GM18505 (cell line): Measurements from ENCODE around the gene RNF17.

Experiments used
- ATAC-seq: cut with Tn5 transposase; IDR thresholded peaks from one replicate; pipeline ENCODE4 v1.9.1; 2021; ENCODE audit not compliant: unreplicated experiment
- POLR2A ChIP-seq: IDR thresholded peaks from 4 replicates; pipeline ENCODE4 v1.6.1; 2011; ENCODE audit warnings: borderline replicate concordance; ENCODE audit not compliant: insufficient read depth, insufficient read length; ENCODE audit errors: extremely low read depth

RNF17 gene

GRCh38 chr13:24910502-24911132 lies 146.6 kb downstream of the RNF17 start:
- no peak for ATAC-seq
- TF ChIP-seq POLR2A = no peak

GRCh38 chr13:24911133-24911908 lies 147.4 kb downstream of the RNF17 start:
- no peak for TF ChIP-seq POLR2A
- ATAC-seq = no peak

GRCh38 chr13:24916464-24916863 lies 152.5 kb downstream of the RNF17 start:
- no peak for TF ChIP-seq POLR2A

GRCh38 chr13:24921003-24921402 lies 157.0 kb downstream of the RNF17 start:
- no peak for TF ChIP-seq POLR2A
- ATAC-seq = no peak

More at GRCh38 chr13:24916464-24916863, 152.5 kb downstream of the RNF17 start:
- no peak for ATAC-seq

GRCh38 chr13:24921881-24922280 lies 157.9 kb downstream of the RNF17 start:
- no peak for ATAC-seq
- TF ChIP-seq POLR2A = no peak

GRCh38 chr13:24922387-24922744 lies 158.4 kb downstream of the RNF17 start:
- peak; percentile 33 for ATAC-seq
- no peak for TF ChIP-seq POLR2A

GRCh38 chr13:24922745-24923591 lies 159.0 kb downstream of the RNF17 start:
- peak; percentile 90 for ATAC-seq
- TF ChIP-seq POLR2A = peak; percentile 86

DNA sequence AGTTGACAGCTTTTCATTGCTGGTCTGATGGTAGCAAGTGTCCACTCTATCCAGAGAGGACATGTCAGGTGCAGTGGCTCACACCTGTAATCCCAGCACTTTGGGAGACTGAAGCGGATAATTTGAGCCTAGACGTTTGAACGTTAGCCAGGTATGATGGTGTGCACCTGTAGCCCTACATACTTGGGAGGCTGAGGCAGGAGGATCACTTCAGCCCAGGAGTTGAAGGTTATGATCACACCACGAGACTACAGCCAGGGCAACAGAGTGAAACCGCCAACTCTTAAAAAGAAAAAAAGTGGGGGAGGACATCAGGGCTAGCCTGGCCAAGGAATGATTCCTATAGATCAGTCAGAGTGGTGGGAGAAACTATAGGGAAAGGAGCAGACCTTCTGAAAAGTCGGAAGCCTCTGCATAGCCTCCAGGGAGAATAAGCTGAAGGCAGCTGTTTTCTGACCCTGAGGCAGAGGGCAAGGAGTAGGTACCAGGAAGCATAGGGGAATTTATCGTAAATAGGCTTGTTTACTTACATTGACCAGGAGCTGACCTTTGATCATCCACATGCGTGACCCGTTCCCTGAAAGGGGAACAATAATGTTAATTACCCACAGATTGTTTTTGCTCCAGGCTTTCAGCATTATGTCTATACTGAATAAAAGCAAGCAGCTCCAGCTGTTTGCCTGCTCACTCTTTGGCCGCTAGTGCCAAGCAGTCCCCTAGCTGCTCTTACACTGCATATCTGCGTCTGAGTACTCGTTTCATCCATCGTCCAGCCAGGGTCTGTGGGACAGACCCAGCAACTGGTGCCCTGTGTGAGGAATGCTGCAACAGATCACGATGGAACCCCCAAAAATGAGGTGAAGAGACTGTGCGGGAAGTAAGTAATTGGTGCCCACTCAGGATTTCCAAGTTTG lies 161.6 kb downstream of the RNF17 start:
- no peak for ATAC-seq
- TF ChIP-seq POLR2A = no peak

GRCh38 chr13:24927810-24928404 lies 163.9 kb downstream of the RNF17 start:
- no peak for ATAC-seq
- no peak for TF ChIP-seq POLR2A

- no peak for ATAC-seq
These were observed 165.2 kb downstream of the RNF17 start for GRCh38 chr13:24929196-24929595.

More at GRCh38 chr13:24929196-24929595, 165.2 kb downstream of the RNF17 start:
- no peak for TF ChIP-seq POLR2A
